ENCODE results near the gene GPAT2. TPM values are rescaled to one million over a fixed set of nuclear protein-coding genes. Genes with fewer than 3 reads are reported as not detected.
"Not testable (repeated sequence)": the region's sequence is repeated elsewhere in the genome, so short reads cannot be mapped to it uniquely, and the experiment has no call there.

The GPAT2 gene, protein sequence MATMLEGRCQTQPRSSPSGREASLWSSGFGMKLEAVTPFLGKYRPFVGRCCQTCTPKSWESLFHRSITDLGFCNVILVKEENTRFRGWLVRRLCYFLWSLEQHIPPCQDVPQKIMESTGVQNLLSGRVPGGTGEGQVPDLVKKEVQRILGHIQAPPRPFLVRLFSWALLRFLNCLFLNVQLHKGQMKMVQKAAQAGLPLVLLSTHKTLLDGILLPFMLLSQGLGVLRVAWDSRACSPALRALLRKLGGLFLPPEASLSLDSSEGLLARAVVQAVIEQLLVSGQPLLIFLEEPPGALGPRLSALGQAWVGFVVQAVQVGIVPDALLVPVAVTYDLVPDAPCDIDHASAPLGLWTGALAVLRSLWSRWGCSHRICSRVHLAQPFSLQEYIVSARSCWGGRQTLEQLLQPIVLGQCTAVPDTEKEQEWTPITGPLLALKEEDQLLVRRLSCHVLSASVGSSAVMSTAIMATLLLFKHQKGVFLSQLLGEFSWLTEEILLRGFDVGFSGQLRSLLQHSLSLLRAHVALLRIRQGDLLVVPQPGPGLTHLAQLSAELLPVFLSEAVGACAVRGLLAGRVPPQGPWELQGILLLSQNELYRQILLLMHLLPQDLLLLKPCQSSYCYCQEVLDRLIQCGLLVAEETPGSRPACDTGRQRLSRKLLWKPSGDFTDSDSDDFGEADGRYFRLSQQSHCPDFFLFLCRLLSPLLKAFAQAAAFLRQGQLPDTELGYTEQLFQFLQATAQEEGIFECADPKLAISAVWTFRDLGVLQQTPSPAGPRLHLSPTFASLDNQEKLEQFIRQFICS
- total RNA-seq (2014; rRNA removed): not detected in 2 replicates
- Bru-seq, nascent RNA: not detected
- BruChase-seq, experiment 1, labeled RNA remaining after a 6-hour chase: not detected
- BruChase-seq, experiment 2, labeled RNA remaining after a 2-hour chase: not detected
- long read RNA-seq, partial matches to known transcripts: 0 of 10 reads
- long read RNA-seq, other reads (novel, unspliced or antisense): 10 of 10 reads

DNA sequence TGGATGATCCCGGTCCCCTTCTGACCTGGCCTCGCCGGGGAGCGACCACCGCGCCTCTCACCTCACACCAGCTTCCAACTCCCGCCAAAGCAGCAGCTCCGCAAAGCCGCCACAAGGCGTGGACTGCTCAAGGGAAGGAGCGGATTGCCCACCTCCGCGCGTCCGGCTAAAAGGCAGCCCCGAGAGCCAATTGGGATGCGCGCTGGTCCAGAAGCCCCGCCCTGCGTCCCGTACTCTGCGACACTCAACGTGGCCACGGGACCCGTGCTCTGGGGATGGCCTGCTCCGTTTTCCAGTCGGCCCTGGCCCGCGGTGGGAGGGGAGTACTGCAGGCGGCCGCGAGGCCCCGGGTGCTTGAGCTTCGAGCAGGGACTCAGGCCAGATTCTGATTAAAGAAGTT, at the start of gene GPAT2:
Gene GPAT2 (minus strand): TSS at position 125 of the 400 bp plus-strand sequence. CDS start 2,557 bp downstream, outside the sequence.
- H3K9ac ChIP-seq (ENCODE audit: low read length); H3K4me3 ChIP-seq (ENCODE audit: low read length); ATAC-seq; CTCF ChIA-PET; H3K9me2 ChIP-seq (replicated peaks; ENCODE audit: low read length); H3K9me3 ChIP-seq (ENCODE audit: low read length); H4K20me1 ChIP-seq (ENCODE audit: low read length); H2AFZ ChIP-seq (ENCODE audit: low read length); H3K36me3 ChIP-seq (ENCODE audit: low read depth, low read length); H3K27me3 ChIP-seq (ENCODE audit: low read length); BruUV-seq (replicated peaks); H3K4me1 ChIP-seq (ENCODE audit: insufficient read depth, low read length); H3F3A ChIP-seq (ENCODE audit: low read length, unreplicated experiment); intact Hi-C loops (cut with micrococcal nuclease); H3K79me2 ChIP-seq (ENCODE audit: low read length); H3K27ac ChIP-seq (ENCODE audit: low read length); DNase-seq; H3K4me2 ChIP-seq (ENCODE audit: low read length); POLR2A ChIA-PET (ENCODE audit: unreplicated experiment): not testable (repeated sequence)

DNA sequence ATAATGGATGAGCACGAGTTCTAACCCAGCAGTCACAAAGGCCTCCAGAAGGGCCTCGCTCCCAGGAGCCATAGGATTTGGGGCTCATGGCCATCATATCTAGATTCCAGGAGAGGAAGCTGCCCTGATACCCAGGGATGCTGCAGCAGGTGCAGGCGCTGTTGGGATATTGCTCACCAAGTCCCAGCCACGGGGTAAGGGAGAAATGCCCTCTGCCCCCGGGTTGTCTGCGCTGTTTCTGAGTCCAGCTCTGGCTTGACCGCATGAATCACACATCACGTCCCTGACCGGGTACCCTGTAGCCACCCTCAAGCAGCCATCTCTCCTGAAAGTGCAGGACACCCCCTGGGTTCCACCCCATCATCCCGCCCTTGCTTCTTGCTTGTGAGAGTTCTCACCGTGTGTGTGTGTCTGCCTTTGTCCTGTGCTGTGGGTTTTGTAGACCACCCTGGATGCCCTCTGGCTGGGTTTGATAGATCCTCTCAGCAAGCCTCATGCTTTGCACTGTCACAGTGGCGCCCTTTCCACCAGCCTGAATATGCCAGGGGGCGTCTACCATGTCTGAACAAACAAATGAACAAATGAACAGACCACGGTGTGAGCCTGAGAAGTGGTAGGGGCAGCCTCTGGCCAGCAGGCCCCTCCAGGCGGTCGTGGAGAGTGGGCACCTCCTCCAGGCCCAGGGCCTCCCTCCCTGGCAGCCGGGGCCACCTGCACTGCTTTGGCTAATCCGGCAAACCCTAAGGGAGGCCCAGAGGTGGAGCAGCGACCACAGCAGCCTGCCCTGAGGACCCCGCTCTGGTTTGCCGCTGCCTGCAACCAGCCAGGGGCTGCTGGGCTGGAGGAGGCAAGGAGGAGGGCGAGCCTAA, 49.5 kb upstream of the GPAT2 start:
- ChIA-PET POLR2A (ENCODE audit: unreplicated experiment) (no interaction called here), CTCF (no interaction called here)
- ATAC-seq (no peak), DNase-seq (no peak)
- peaks cover 6% of the 10 kb centered on the region; the same call in 1 of the 2 replicates for H3K27me3 ChIP-seq (ENCODE audit: low read length)
- H3K27ac ChIP-seq (ENCODE audit: low read length): no peak overlapping the region
- no peak overlapping the region for H2AFZ ChIP-seq (ENCODE audit: low read length)
- intact Hi-C loops (cut with micrococcal nuclease): no loop called here
- H3K9me2 ChIP-seq (replicated peaks; ENCODE audit: low read length): no peaks in the 10 kb centered on the region
- H3K4me2 ChIP-seq (ENCODE audit: low read length): no peak overlapping the region
- no peaks in the 10 kb centered on the region for H4K20me1 ChIP-seq (ENCODE audit: low read length)
- H3K4me3 ChIP-seq (ENCODE audit: low read length): no peak overlapping the region
- TF ChIP-seq, protein P1, sequence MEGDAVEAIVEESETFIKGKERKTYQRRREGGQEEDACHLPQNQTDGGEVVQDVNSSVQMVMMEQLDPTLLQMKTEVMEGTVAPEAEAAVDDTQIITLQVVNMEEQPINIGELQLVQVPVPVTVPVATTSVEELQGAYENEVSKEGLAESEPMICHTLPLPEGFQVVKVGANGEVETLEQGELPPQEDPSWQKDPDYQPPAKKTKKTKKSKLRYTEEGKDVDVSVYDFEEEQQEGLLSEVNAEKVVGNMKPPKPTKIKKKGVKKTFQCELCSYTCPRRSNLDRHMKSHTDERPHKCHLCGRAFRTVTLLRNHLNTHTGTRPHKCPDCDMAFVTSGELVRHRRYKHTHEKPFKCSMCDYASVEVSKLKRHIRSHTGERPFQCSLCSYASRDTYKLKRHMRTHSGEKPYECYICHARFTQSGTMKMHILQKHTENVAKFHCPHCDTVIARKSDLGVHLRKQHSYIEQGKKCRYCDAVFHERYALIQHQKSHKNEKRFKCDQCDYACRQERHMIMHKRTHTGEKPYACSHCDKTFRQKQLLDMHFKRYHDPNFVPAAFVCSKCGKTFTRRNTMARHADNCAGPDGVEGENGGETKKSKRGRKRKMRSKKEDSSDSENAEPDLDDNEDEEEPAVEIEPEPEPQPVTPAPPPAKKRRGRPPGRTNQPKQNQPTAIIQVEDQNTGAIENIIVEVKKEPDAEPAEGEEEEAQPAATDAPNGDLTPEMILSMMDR (conservative IDR thresholded peaks at IDR 0.05; ENCODE audit: low read depth, low read length): no peak
- TF ChIP-seq EZH2 (IDR thresholded peaks at IDR 0.05; ENCODE audit: low read length, unreplicated experiment) (no peak), EZH2phosphoT487 (IDR thresholded peaks at IDR 0.05; ENCODE audit: borderline replicate concordance, low read length) (no peak)
- H3K9me3 ChIP-seq (ENCODE audit: low read length): no peaks in the 10 kb centered on the region
- no TSS peak for BruUV-seq (replicated peaks)
- no peaks in the 10 kb centered on the region for H3F3A ChIP-seq (ENCODE audit: low read length, unreplicated experiment)
- no peak overlapping the region for H3K9ac ChIP-seq (ENCODE audit: low read length)
- no peaks in the 10 kb centered on the region for H3K36me3 ChIP-seq (ENCODE audit: low read depth, low read length)
- no peaks in the 10 kb centered on the region for H3K4me1 ChIP-seq (ENCODE audit: insufficient read depth, low read length)
- no peaks in the 10 kb centered on the region for H3K79me2 ChIP-seq (ENCODE audit: low read length)
